ENCODE measurements around the gene GHRHR. TPM values are rescaled to one million over a fixed set of nuclear protein-coding genes. Genes with fewer than 3 reads are reported as not detected.

GHRHR gene
- total RNA-seq, 1 experiment from 2014 or later: not detected

GRCh38 chr7:31017032-31017675 is 53.4 kb downstream of the GHRHR start:
- ChIA-PET POLR2A (no interaction called here), CTCF (no interaction called here)
- Mint-ChIP-seq H3K27me3 (ENCODE audit: insufficient read depth, unreplicated experiment) (peaks cover 23% of the 10 kb centered on the region), H3K27ac (ENCODE audit: unreplicated experiment) (no peak overlapping the region), H3K9me3 (ENCODE audit: unreplicated experiment) (no peaks in the 10 kb centered on the region), H3K36me3 (ENCODE audit: insufficient read depth, unreplicated experiment) (no peaks in the 10 kb centered on the region), H3K4me3 (ENCODE audit: unreplicated experiment) (no peak overlapping the region), H3K4me1 (ENCODE audit: low read depth, unreplicated experiment) (no peaks in the 10 kb centered on the region)
- BruUV-seq (replicated peaks): no TSS peak
- H3K4me1 ChIP-seq: no peaks in the 10 kb centered on the region
- TF ChIP-seq CTCF (IDR thresholded peaks at IDR 0.05; ENCODE audit: insufficient read depth in 1 of 2, low read depth in 1 of 2, low read length in 1 of 2, severe bottlenecking in 1 of 2, unreplicated experiment in 1 of 2): no peak
- H3K4me3 ChIP-seq (ENCODE audit: low read depth, low read length): no peak overlapping the region
- H3K9me3 ChIP-seq: no peaks in the 10 kb centered on the region
- H3K36me3 ChIP-seq (ENCODE audit: control insufficient read depth, insufficient read depth, low read length): no peaks in the 10 kb centered on the region
- no peaks in the 10 kb centered on the region for H3K27me3 ChIP-seq (replicated peaks; ENCODE audit: control insufficient read depth, insufficient read depth, low read length)
- no peak for DNase-seq
- intact Hi-C loops (cut with micrococcal nuclease; ENCODE audit: unreplicated experiment): no loop called here

- ChIA-PET CTCF (no interaction called here), POLR2A (no interaction called here)
- Histone ChIP-seq H3K9me3 (no peaks in the 10 kb centered on the region), H3K36me3 (ENCODE audit: control insufficient read depth, insufficient read depth, low read length) (no peaks in the 10 kb centered on the region), H3K4me1 (no peaks in the 10 kb centered on the region), H3K4me3 (ENCODE audit: low read depth, low read length) (no peak overlapping the region), H3K27me3 (replicated peaks; ENCODE audit: control insufficient read depth, insufficient read depth, low read length) (no peaks in the 10 kb centered on the region)
- no peak for DNase-seq
- BruUV-seq (replicated peaks): no TSS peak
- H3K4me3 Mint-ChIP-seq (ENCODE audit: unreplicated experiment): no peak overlapping the region
- H3K27me3 Mint-ChIP-seq (ENCODE audit: insufficient read depth, unreplicated experiment): peaks cover 24% of the 10 kb centered on the region
- H3K4me1 Mint-ChIP-seq (ENCODE audit: low read depth, unreplicated experiment): no peaks in the 10 kb centered on the region
- H3K27ac Mint-ChIP-seq (ENCODE audit: unreplicated experiment): no peak overlapping the region
- no peak for TF ChIP-seq CTCF (IDR thresholded peaks at IDR 0.05; ENCODE audit: insufficient read depth in 1 of 2, low read depth in 1 of 2, low read length in 1 of 2, severe bottlenecking in 1 of 2, unreplicated experiment in 1 of 2)
- no peaks in the 10 kb centered on the region for H3K36me3 Mint-ChIP-seq (ENCODE audit: insufficient read depth, unreplicated experiment)
- intact Hi-C loops (cut with micrococcal nuclease; ENCODE audit: unreplicated experiment): no loop called here
- no peaks in the 10 kb centered on the region for H3K9me3 Mint-ChIP-seq (ENCODE audit: unreplicated experiment)
Observed at GRCh38 chr7:31017721-31018120, 54.0 kb downstream of the GHRHR start.

- no peak for DNase-seq
- Histone ChIP-seq H3K4me1 (no peaks in the 10 kb centered on the region), H3K36me3 (ENCODE audit: control insufficient read depth, insufficient read depth, low read length) (no peaks in the 10 kb centered on the region), H3K9me3 (no peaks in the 10 kb centered on the region), H3K4me3 (ENCODE audit: low read depth, low read length) (no peak overlapping the region), H3K27me3 (replicated peaks; ENCODE audit: control insufficient read depth, insufficient read depth, low read length) (no peaks in the 10 kb centered on the region)
- Mint-ChIP-seq H3K9me3 (ENCODE audit: unreplicated experiment) (no peaks in the 10 kb centered on the region), H3K27me3 (ENCODE audit: insufficient read depth, unreplicated experiment) (peaks cover 12% of the 10 kb centered on the region), H3K36me3 (ENCODE audit: insufficient read depth, unreplicated experiment) (no peaks in the 10 kb centered on the region), H3K4me3 (ENCODE audit: unreplicated experiment) (no peak overlapping the region), H3K27ac (ENCODE audit: unreplicated experiment) (no peak overlapping the region), H3K4me1 (ENCODE audit: low read depth, unreplicated experiment) (no peaks in the 10 kb centered on the region)
- ChIA-PET POLR2A (no interaction called here), CTCF (no interaction called here)
- no TSS peak for BruUV-seq (replicated peaks)
- no peak for TF ChIP-seq CTCF (IDR thresholded peaks at IDR 0.05; ENCODE audit: insufficient read depth in 1 of 2, low read depth in 1 of 2, low read length in 1 of 2, severe bottlenecking in 1 of 2, unreplicated experiment in 1 of 2)
- intact Hi-C loops (cut with micrococcal nuclease; ENCODE audit: unreplicated experiment): no loop called here
Observed at GRCh38 chr7:31019509-31019908, 55.8 kb downstream of the GHRHR start.

All from Caco-2 (cell line).